Thyroid gland (tissue), 4 donors: ENCODE measurements around the gene MPPED1. TPM values are rescaled to one million over a fixed set of nuclear protein-coding genes. Genes with fewer than 3 reads are reported as not detected.

Experiments
- DNase-seq, 2 donors: peaks; one replicate each; pipeline ENCODE4 v3.0.0-alpha.2; 2019
- H3K27ac ChIP-seq, 3 donors: fragments of 200-600 bp; sonication (generic); 1 replicate in 2 of 3; 2 replicates in 1 of 3; pipeline ENCODE4 v1.5.1; 2016 to 2019; ENCODE audit warnings: mild to moderate bottlenecking in 1 of 3, moderate library complexity in 1 of 3
- H3K27me3 ChIP-seq: fragments of 200-600 bp; sonication (generic); one replicate; pipeline ENCODE4 v1.5.1; 2019
- H3K36me3 ChIP-seq, 2 donors: fragments of 200-600 bp; sonication (generic); one replicate each; pipeline ENCODE4 v1.5.1; 2016 to 2019
- H3K4me1 ChIP-seq, 2 donors: fragments of 200-600 bp; sonication (generic); one replicate each; pipeline ENCODE4 v1.5.1; 2017 to 2019
- H3K4me3 ChIP-seq, 3 donors: fragments of 200-600 bp; sonication (generic); replicated peaks in 1 of 3; 1 replicate in 2 of 3; 2 replicates in 1 of 3; pipeline ENCODE4 v1.5.1; 2016; ENCODE audit warnings: mild to moderate bottlenecking in 1 of 3
- H3K9me3 ChIP-seq: fragments of 200-600 bp; sonication (generic); one replicate; pipeline ENCODE4 v1.5.1; 2017
- CTCF ChIP-seq, 6 experiments: fragments of 200-600 bp in 3 of 6; fragments of 450-650 bp in 3 of 6; sonication (generic) in 3 of 6; IDR thresholded peaks; one replicate each; pipeline ENCODE4 v1.5.1; 2016 to 2019; ENCODE audit warnings: antibody characterized with exemption in 6 of 6, mild to moderate bottlenecking in 2 of 6, inconsistent platforms in 1 of 6, moderate library complexity in 1 of 6
- POLR2A ChIP-seq, 2 donors: fragments of 450-650 bp; IDR thresholded peaks; one replicate each; pipeline ENCODE4 v1.6.1; 2017; ENCODE audit warnings: antibody characterized with exemption in 2 of 2, mild to moderate bottlenecking in 2 of 2, moderate library complexity in 1 of 2
- WGBS, 2 donors: methylation state at CpG; one replicate each; pipeline ENCODE4 v1.1.5; 2017; 5-methylcytosine and 5-hydroxymethylcytosine counted together
- intact Hi-C: fragments of 100-400 bp; cut with DNase I; formaldehyde crosslinking; loops from one replicate; pipeline ENCODE4 v1.15.1; 2023
- total RNA-seq, 4 donors: library from RNA; depleted of rRNA; stranded (reverse); fragments of >200 nt; gene quantifications; one replicate each; pipeline ENCODE4 v1.2.3, GENCODE V29; 2016

The MPPED1 gene
- total RNA-seq, 4 donors from 2014 or later, result not detected

- Histone ChIP-seq H3K4me1 (no peaks in the 10 kb centered on the region), H3K4me3 (no peak overlapping the region), H3K36me3 (no peaks in the 10 kb centered on the region), H3K27ac (no peak overlapping the region), H3K9me3 (no peaks in the 10 kb centered on the region), H3K27me3 (no peaks in the 10 kb centered on the region)
- TF ChIP-seq CTCF (IDR thresholded peaks at IDR 0.05) (no peak), POLR2A (IDR thresholded peaks at IDR 0.05) (no peak)
- 70 to 76% methylated on average over 28 to 38 of the region's 39 CpGs for WGBS, 2 donors
- intact Hi-C loops, result no loop called here
- DNase-seq, result no peak
Observed at GRCh38 chr22:43424666-43425630, 13.1 kb downstream of the MPPED1 start.

GRCh38 chr22:43425976-43426785 is 14.4 kb downstream of the MPPED1 start:
- Histone ChIP-seq H3K4me3 (no peak overlapping the region), H3K9me3 (no peaks in the 10 kb centered on the region), H3K4me1 (no peaks in the 10 kb centered on the region), H3K27ac (no peak overlapping the region), H3K36me3 (no peaks in the 10 kb centered on the region), H3K27me3 (no peaks in the 10 kb centered on the region)
- 84 to 86% methylated on average over 12 to 16 of the region's 22 CpGs for WGBS, 2 donors
- intact Hi-C loops, result no loop called here
- TF ChIP-seq CTCF (IDR thresholded peaks at IDR 0.05) (no peak), POLR2A (IDR thresholded peaks at IDR 0.05) (no peak)
- no peak for DNase-seq

- no peaks in the 10 kb centered on the region for H3K27me3 ChIP-seq
- H3K4me3 ChIP-seq, result no peak overlapping the region
- intact Hi-C loops, result no loop called here
- no peak overlapping the region for H3K27ac ChIP-seq
- H3K4me1 ChIP-seq, result no peaks in the 10 kb centered on the region
- DNase-seq, result no peak
- TF ChIP-seq CTCF (IDR thresholded peaks at IDR 0.05) (no peak), POLR2A (IDR thresholded peaks at IDR 0.05) (no peak)
- H3K9me3 ChIP-seq, result no peaks in the 10 kb centered on the region
- H3K36me3 ChIP-seq, result no peaks in the 10 kb centered on the region
- WGBS, 2 donors, result 60 to 69% methylated on average over 1 to 7 of the region's 7 CpGs
Observed at GRCh38 chr22:43426816-43427215, 15.0 kb downstream of the MPPED1 start.

GRCh38 chr22:43427296-43428004 is 15.6 kb downstream of the MPPED1 start:
- 65 to 75% methylated on average over 19 to 23 of the region's 23 CpGs for WGBS, 2 donors
- no peak for DNase-seq
- H3K9me3 ChIP-seq, result no peaks in the 10 kb centered on the region
- intact Hi-C loops, result no loop called here
- H3K4me3 ChIP-seq, result no peak overlapping the region
- no peak overlapping the region for H3K27ac ChIP-seq
- H3K36me3 ChIP-seq, result no peaks in the 10 kb centered on the region
- TF ChIP-seq POLR2A (IDR thresholded peaks at IDR 0.05) (no peak), CTCF (IDR thresholded peaks at IDR 0.05) (no peak)
- H3K4me1 ChIP-seq, result no peaks in the 10 kb centered on the region
- no peaks in the 10 kb centered on the region for H3K27me3 ChIP-seq
